Brain microvascular endothelial cell (primary cell): Measurements from ENCODE around the gene RILPL2.
"Not testable (repeated sequence)": the region's sequence is repeated elsewhere in the genome, so short reads cannot be mapped to it uniquely, and the experiment has no call there.

Source experiments
- DNase-seq: peaks from one replicate; pipeline ENCODE4 v3.0.0-alpha.2; 2020
- H3K27ac ChIP-seq: fragments of 250-450 bp; sonication (Bioruptor Pico); 2 replicates; pipeline ENCODE4 v1.5.1; 2020; ENCODE audit warnings: mild to moderate bottlenecking, moderate library complexity
- H3K27me3 ChIP-seq: fragments of 250-450 bp; sonication (Bioruptor Pico); replicated peaks from 2 replicates; pipeline ENCODE4 v1.5.1; 2020; ENCODE audit warnings: mild to moderate bottlenecking
- H3K36me3 ChIP-seq: fragments of 250-450 bp; sonication (Bioruptor Pico); replicated peaks from 2 replicates; pipeline ENCODE4 v1.5.1; 2020; ENCODE audit warnings: mild to moderate bottlenecking
- H3K4me3 ChIP-seq: 2 replicates; pipeline ENCODE4 v1.5.1; 2011; ENCODE audit warnings: low read depth, mild to moderate bottlenecking, control low read depth, low read length, moderate library complexity
- in situ Hi-C: cut with HindIII; loops from 2 replicates; pipeline ENCODE4 v1.10.0; 2017; ENCODE audit warnings: low sequenced_read_pairs, low pct_ligation_motif_present
- TF ChIP-seq, protein P1 (sequence below): IDR thresholded peaks from 2 replicates; pipeline ENCODE4 v1.5.1; 2011; ENCODE audit warnings: low read depth, mild to moderate bottlenecking, moderate library complexity, low read length, control low read depth, inconsistent platforms; ENCODE audit errors: missing control alignments

RILPL2 gene

DNA sequence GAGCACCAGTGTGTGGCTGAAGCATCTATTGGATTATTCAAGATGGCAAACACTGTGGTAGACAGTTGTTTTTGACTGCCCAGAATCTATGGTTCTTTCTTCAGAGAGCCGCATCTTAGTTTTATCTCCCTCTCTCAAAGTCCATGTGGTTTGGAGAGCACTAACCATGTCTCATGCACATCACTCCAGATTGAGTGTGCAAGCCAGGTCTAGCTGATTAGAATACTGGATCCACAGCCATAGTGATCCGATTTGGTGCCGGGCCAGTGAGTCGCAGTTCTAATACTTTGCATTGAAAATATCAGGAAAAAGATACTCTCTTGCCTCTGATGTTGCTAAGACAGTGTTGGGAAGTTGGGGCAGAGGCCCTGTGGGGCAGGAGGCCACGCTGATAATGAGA, 67.3 kb downstream of the RILPL2 start:
- no peak for DNase-seq
- H3K27ac ChIP-seq: no peak overlapping the region
- TF ChIP-seq, protein P1, sequence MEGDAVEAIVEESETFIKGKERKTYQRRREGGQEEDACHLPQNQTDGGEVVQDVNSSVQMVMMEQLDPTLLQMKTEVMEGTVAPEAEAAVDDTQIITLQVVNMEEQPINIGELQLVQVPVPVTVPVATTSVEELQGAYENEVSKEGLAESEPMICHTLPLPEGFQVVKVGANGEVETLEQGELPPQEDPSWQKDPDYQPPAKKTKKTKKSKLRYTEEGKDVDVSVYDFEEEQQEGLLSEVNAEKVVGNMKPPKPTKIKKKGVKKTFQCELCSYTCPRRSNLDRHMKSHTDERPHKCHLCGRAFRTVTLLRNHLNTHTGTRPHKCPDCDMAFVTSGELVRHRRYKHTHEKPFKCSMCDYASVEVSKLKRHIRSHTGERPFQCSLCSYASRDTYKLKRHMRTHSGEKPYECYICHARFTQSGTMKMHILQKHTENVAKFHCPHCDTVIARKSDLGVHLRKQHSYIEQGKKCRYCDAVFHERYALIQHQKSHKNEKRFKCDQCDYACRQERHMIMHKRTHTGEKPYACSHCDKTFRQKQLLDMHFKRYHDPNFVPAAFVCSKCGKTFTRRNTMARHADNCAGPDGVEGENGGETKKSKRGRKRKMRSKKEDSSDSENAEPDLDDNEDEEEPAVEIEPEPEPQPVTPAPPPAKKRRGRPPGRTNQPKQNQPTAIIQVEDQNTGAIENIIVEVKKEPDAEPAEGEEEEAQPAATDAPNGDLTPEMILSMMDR: no peak
- H3K36me3 ChIP-seq: peaks cover 4% of the 10 kb centered on the region
- in situ Hi-C loops: no loop called here
- H3K4me3 ChIP-seq: no peak overlapping the region
- H3K27me3 ChIP-seq: no peaks in the 10 kb centered on the region

DNA sequence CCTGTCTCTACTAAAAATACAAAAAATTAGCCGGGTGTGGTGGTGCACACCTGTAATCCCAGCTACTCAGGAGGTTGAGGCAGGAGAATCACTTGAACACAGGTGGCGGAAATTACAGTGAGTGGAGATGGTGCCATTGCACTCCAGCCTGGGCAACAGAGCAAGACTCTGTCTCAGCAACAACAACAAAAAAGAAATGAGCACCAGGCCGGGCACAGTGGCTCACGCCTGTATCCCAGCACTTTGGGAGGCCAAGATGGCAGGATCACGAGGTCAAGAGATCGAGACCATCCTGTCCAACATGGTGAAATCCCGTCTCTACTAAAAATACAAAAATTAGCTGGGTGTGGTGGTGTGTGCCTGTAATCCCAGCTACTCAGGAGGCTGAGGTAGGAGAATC, 68.1 kb downstream of the RILPL2 start:
- DNase-seq, H3K27me3 ChIP-seq, H3K4me3 ChIP-seq, in situ Hi-C loops, H3K27ac ChIP-seq, H3K36me3 ChIP-seq: not testable (repeated sequence)

DNA sequence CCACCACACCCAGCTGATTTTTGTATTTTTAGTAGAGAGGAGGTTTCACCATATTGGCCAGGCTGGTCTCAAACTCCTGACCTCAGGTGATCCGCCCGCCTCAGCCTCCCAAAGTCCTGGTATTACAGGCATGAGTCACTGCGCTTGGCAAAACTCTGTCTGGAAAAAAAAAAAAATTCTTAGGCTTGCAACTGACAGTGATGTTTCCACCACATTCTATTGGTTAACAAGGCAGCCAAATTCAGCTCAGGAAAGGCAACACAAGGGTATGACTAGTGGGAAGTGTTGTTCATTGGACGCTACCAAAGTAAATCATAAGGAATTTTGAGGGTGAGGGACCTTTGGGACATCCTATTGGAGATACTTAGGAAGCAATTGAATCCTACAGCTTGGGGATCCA, 69.0 kb downstream of the RILPL2 start:
- no peak for DNase-seq
- no peak overlapping the region for H3K4me3 ChIP-seq
- H3K27me3 ChIP-seq: no peaks in the 10 kb centered on the region
- TF ChIP-seq, protein P1: no peak
- H3K36me3 ChIP-seq: peaks cover 5% of the 10 kb centered on the region
- no peak overlapping the region for H3K27ac ChIP-seq
- in situ Hi-C loops: no loop called here
